ENCODE measurements around the gene DDX27. TPM values are rescaled to one million over a fixed set of nuclear protein-coding genes. Genes with fewer than 3 reads are reported as not detected.

DDX27 gene
- total and polyA plus RNA-seq, 2 of the 13 experiments (the other 11 are each of a cell fraction or from before 2014, with no cell fraction given) = 42.6 to 72.8 TPM

DNA sequence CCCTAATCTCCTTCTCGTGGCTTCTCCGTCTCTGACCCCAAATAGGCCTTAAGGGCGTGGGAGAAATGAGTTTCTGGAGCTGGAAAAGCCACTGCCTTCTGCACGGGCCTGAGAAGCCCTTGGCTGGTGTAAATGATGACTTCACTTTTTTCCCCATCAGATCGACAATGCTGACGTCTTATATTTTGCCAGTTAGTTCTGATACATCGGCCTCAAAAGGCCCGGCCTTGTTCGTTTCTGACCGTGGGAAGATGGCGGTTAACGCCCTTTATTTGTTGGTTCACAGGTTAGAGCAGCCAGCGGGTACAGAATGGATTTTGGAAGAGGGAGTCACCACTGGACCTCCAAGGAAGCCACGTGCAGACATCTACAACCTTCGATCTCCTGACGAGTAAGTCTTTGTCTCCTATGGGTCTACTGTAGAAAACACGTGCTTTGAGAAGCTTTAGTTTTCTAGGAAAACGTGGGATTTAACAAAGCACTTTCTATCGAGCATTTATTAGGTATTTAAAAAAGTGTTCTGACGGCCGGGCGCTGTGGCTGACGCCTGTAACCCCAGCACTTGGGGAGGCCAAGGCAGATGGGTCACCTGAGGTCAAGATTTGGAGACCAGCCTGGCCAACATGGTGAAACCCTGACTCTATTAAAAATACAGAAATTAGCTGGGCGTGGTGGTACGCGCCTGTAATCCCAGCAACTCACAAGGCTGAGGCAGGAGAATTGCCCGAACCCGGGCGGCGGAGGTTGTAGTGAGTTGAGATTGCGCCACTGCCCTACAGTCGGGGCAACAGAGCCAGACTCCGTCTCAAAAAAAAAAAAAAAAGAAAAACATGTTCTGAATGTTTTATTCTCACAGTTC, 59.8 kb downstream of the DDX27 start (continued):
- TF ChIP-seq ZNF296 (CRISPR knock-in tag; conservative IDR thresholded peaks at IDR 0.05) = peak; percentile 80; the same call in 1 of the 2 replicates
- peak; percentile 82 for TF ChIP-seq KDM5A (IDR thresholded peaks at IDR 0.05; ENCODE audit: borderline replicate concordance, low read length)
- peak; percentile 44; the same call in 1 of the 2 replicates for TF ChIP-seq ZNF713 (CRISPR knock-in tag; IDR thresholded peaks at IDR 0.05)
- peak in 1 of 2 experiments; percentile 2; a peak in 1 of 4 replicates for TF ChIP-seq POLR2A (IDR thresholded peaks at IDR 0.05; ENCODE audit: insufficient read depth in 1 of 2, low read depth in 2 of 2, low read length in 2 of 2)
- 0 out of 2 replicates have a peak, but pooled peaks have one; percentile 5 for TF ChIP-seq TBP (CRISPR knock-in tag; IDR thresholded peaks at IDR 0.05)
- no peak for TF ChIP-seq ZNF12 (CRISPR knock-in tag; IDR thresholded peaks at IDR 0.05)
- TF ChIP-seq ZNF292 (CRISPR knock-in tag; IDR thresholded peaks at IDR 0.05; ENCODE audit: borderline replicate concordance, low read depth) = 0 out of 2 replicates have a peak, but pooled peaks have one; percentile 27
- TF ChIP-seq ZNF776 (CRISPR knock-in tag; IDR thresholded peaks at IDR 0.05) = no peak
- TF ChIP-seq ZFP1 (CRISPR knock-in tag; IDR thresholded peaks at IDR 0.05) = no peak
- TF ChIP-seq ZNF160 (CRISPR knock-in tag; IDR thresholded peaks at IDR 0.05) = no peak
- TF ChIP-seq, protein P1, sequence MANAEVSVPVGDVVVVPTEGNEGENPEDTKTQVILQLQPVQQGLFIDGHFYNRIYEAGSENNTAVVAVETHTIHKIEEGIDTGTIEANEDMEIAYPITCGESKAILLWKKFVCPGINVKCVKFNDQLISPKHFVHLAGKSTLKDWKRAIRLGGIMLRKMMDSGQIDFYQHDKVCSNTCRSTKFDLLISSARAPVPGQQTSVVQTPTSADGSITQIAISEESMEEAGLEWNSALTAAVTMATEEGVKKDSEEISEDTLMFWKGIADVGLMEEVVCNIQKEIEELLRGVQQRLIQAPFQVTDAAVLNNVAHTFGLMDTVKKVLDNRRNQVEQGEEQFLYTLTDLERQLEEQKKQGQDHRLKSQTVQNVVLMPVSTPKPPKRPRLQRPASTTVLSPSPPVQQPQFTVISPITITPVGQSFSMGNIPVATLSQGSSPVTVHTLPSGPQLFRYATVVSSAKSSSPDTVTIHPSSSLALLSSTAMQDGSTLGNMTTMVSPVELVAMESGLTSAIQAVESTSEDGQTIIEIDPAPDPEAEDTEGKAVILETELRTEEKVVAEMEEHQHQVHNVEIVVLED (CRISPR knock-in tag; IDR thresholded peaks at IDR 0.05; ENCODE audit: borderline replicate concordance) = no peak
- no peak for TF ChIP-seq ZFY (CRISPR knock-in tag; IDR thresholded peaks at IDR 0.05)
- TF ChIP-seq PCBP2 (optimal IDR thresholded peaks at IDR 0.05; ENCODE audit: low read depth, low read length, poor library complexity, severe bottlenecking) = no peak
- TF ChIP-seq ZNF737 (CRISPR knock-in tag; IDR thresholded peaks at IDR 0.05; ENCODE audit: borderline replicate concordance) = peak; percentile 84; the same call in 1 of the 2 replicates
- TF ChIP-seq CEBPG (CRISPR knock-in tag; IDR thresholded peaks at IDR 0.05) = peak; percentile 62; the same call in 1 of the 2 replicates
- TF ChIP-seq SOX13 (IDR thresholded peaks at IDR 0.05) = 0 out of 2 replicates have a peak, but pooled peaks have one; percentile 13
- TF ChIP-seq SOX13 (CRISPR knock-in tag; conservative IDR thresholded peaks at IDR 0.05 in 1 of 2, IDR thresholded peaks at IDR 0.05 in 1 of 2) = no peak
- TF ChIP-seq SP4 (CRISPR knock-in tag; IDR thresholded peaks at IDR 0.05) = no peak
- no peak for TF ChIP-seq SMAD1 (CRISPR knock-in tag; IDR thresholded peaks at IDR 0.05; ENCODE audit: borderline replicate concordance, low read depth)
- TF ChIP-seq ZNF550 (CRISPR knock-in tag; IDR thresholded peaks at IDR 0.05; ENCODE audit: borderline replicate concordance) = no peak
- TF ChIP-seq ZNF282 (IDR thresholded peaks at IDR 0.05; ENCODE audit: partially characterized antibody) = no peak
- peak; percentile 33 for TF ChIP-seq ZNF775 (CRISPR knock-in tag; IDR thresholded peaks at IDR 0.05; ENCODE audit: borderline replicate concordance)
- 0 out of 2 replicates have a peak, but pooled peaks have one; percentile 1 for TF ChIP-seq PITX1 (CRISPR knock-in tag; IDR thresholded peaks at IDR 0.05)
- TF ChIP-seq, protein P2, sequence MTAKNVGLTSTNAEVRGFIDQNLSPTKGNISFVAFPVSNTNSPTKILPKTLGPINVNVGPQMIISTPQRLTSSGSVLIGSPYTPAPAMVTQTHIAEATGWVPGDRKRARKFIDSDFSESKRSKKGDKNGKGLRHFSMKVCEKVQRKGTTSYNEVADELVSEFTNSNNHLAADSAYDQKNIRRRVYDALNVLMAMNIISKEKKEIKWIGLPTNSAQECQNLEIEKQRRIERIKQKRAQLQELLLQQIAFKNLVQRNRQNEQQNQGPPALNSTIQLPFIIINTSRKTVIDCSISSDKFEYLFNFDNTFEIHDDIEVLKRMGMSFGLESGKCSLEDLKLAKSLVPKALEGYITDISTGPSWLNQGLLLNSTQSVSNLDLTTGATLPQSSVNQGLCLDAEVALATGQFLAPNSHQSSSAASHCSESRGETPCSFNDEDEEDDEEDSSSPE (CRISPR knock-in tag; IDR thresholded peaks at IDR 0.05) = no peak
- 0 out of 2 replicates have a peak, but pooled peaks have one; percentile 71 for TF ChIP-seq ZNF264 (CRISPR knock-in tag; IDR thresholded peaks at IDR 0.05)
- peak; percentile 99 for TF ChIP-seq ZNF121 (CRISPR knock-in tag; IDR thresholded peaks at IDR 0.05)
- TF ChIP-seq MAFF (IDR thresholded peaks at IDR 0.05; ENCODE audit: low read depth, low read length) = peak; percentile 93
- TF ChIP-seq, protein P3, sequence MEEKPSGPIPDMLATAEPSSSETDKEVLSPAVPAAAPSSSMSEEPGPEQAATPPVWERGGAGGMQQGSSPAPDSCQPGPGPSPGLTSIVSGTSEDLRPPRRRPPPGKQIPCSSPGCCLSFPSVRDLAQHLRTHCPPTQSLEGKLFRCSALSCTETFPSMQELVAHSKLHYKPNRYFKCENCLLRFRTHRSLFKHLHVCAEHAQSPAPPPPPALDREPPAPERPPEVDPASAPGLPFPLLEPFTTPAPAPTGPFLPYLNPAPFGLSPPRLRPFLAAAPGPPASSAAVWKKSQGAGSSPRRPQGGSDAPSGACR (CRISPR knock-in tag; IDR thresholded peaks at IDR 0.05) = no peak
- peak; percentile 51; the same call in 1 of the 2 replicates for TF ChIP-seq HES4 (CRISPR knock-in tag; IDR thresholded peaks at IDR 0.05; ENCODE audit: borderline replicate concordance)
